Thyroid gland (tissue), 4 donors: Measurements from ENCODE around the gene RARG.

Experiments
- CTCF ChIP-seq, 6 experiments: fragments of 200-600 bp in 3 of 6; fragments of 450-650 bp in 3 of 6; sonication (generic) in 3 of 6; IDR thresholded peaks; one replicate each; pipeline ENCODE4 v1.5.1; 2016 to 2019; ENCODE audit warnings: antibody characterized with exemption in 6 of 6, mild to moderate bottlenecking in 2 of 6, inconsistent platforms in 1 of 6, moderate library complexity in 1 of 6
- POLR2A ChIP-seq, 2 donors: fragments of 450-650 bp; IDR thresholded peaks; one replicate each; pipeline ENCODE4 v1.6.1; 2017; ENCODE audit warnings: antibody characterized with exemption in 2 of 2, mild to moderate bottlenecking in 2 of 2, moderate library complexity in 1 of 2

- TF ChIP-seq CTCF (IDR thresholded peaks at IDR 0.05) (no peak), POLR2A (IDR thresholded peaks at IDR 0.05) (no peak)
Measured at GRCh38 chr12:53193040-53193439, 39.0 kb downstream of the RARG start.
